ENCODE data around the gene RAB20. TPM values are rescaled to one million over a fixed set of nuclear protein-coding genes. Genes with fewer than 3 reads are reported as not detected.

Gene RAB20
- total and polyA plus RNA-seq, 2 of the 8 experiments (the other 6 are each of a cell fraction or from before 2014, with no cell fraction given) = 14.8 to 27.9 TPM

DNA sequence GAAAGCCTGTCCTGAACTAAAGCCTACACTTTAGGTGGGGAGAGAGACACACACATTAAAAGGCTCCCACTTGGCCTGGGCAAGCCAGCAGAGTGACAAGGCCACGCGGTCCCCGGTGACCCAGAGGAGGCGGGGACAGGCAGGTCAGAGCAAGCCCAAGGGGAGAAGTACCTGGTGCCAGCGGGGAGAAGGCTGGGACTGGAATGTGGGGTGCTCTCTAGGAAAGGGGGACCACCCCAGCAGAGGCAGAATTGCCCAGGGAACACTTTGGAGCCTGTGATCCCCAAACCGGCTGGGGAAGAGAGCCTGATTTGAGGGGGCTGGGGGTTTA lies 82.3 kb downstream of the RAB20 start (continued):
- TF ChIP-seq, protein P1, sequence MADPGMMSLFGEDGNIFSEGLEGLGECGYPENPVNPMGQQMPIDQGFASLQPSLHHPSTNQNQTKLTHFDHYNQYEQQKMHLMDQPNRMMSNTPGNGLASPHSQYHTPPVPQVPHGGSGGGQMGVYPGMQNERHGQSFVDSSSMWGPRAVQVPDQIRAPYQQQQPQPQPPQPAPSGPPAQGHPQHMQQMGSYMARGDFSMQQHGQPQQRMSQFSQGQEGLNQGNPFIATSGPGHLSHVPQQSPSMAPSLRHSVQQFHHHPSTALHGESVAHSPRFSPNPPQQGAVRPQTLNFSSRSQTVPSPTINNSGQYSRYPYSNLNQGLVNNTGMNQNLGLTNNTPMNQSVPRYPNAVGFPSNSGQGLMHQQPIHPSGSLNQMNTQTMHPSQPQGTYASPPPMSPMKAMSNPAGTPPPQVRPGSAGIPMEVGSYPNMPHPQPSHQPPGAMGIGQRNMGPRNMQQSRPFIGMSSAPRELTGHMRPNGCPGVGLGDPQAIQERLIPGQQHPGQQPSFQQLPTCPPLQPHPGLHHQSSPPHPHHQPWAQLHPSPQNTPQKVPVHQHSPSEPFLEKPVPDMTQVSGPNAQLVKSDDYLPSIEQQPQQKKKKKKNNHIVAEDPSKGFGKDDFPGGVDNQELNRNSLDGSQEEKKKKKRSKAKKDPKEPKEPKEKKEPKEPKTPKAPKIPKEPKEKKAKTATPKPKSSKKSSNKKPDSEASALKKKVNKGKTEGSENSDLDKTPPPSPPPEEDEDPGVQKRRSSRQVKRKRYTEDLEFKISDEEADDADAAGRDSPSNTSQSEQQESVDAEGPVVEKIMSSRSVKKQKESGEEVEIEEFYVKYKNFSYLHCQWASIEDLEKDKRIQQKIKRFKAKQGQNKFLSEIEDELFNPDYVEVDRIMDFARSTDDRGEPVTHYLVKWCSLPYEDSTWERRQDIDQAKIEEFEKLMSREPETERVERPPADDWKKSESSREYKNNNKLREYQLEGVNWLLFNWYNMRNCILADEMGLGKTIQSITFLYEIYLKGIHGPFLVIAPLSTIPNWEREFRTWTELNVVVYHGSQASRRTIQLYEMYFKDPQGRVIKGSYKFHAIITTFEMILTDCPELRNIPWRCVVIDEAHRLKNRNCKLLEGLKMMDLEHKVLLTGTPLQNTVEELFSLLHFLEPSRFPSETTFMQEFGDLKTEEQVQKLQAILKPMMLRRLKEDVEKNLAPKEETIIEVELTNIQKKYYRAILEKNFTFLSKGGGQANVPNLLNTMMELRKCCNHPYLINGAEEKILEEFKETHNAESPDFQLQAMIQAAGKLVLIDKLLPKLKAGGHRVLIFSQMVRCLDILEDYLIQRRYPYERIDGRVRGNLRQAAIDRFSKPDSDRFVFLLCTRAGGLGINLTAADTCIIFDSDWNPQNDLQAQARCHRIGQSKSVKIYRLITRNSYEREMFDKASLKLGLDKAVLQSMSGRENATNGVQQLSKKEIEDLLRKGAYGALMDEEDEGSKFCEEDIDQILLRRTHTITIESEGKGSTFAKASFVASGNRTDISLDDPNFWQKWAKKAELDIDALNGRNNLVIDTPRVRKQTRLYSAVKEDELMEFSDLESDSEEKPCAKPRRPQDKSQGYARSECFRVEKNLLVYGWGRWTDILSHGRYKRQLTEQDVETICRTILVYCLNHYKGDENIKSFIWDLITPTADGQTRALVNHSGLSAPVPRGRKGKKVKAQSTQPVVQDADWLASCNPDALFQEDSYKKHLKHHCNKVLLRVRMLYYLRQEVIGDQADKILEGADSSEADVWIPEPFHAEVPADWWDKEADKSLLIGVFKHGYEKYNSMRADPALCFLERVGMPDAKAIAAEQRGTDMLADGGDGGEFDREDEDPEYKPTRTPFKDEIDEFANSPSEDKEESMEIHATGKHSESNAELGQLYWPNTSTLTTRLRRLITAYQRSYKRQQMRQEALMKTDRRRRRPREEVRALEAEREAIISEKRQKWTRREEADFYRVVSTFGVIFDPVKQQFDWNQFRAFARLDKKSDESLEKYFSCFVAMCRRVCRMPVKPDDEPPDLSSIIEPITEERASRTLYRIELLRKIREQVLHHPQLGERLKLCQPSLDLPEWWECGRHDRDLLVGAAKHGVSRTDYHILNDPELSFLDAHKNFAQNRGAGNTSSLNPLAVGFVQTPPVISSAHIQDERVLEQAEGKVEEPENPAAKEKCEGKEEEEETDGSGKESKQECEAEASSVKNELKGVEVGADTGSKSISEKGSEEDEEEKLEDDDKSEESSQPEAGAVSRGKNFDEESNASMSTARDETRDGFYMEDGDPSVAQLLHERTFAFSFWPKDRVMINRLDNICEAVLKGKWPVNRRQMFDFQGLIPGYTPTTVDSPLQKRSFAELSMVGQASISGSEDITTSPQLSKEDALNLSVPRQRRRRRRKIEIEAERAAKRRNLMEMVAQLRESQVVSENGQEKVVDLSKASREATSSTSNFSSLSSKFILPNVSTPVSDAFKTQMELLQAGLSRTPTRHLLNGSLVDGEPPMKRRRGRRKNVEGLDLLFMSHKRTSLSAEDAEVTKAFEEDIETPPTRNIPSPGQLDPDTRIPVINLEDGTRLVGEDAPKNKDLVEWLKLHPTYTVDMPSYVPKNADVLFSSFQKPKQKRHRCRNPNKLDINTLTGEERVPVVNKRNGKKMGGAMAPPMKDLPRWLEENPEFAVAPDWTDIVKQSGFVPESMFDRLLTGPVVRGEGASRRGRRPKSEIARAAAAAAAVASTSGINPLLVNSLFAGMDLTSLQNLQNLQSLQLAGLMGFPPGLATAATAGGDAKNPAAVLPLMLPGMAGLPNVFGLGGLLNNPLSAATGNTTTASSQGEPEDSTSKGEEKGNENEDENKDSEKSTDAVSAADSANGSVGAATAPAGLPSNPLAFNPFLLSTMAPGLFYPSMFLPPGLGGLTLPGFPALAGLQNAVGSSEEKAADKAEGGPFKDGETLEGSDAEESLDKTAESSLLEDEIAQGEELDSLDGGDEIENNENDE (IDR thresholded peaks at IDR 0.05; ENCODE audit: insufficient replicate concordance, low read length) = no peak
- TF ChIP-seq KDM5A (IDR thresholded peaks at IDR 0.05; ENCODE audit: low read length) (no peak), ASH2L (IDR thresholded peaks at IDR 0.05; ENCODE audit: low read length) (no peak), TAF1 (IDR thresholded peaks at IDR 0.05; ENCODE audit: low read depth, low read length) (no peak), FOSL1 (IDR thresholded peaks at IDR 0.05; ENCODE audit: insufficient read depth, low read depth, low read length) (no peak), BRCA1 (IDR thresholded peaks at IDR 0.05; ENCODE audit: low read depth, low read length) (no peak), SP1 (IDR thresholded peaks at IDR 0.05; ENCODE audit: low read depth, low read length) (no peak), POLR2AphosphoS5 (IDR thresholded peaks at IDR 0.05; ENCODE audit: low read depth, low read length) (no peak), RNF2 (IDR thresholded peaks at IDR 0.05; ENCODE audit: borderline replicate concordance, low read depth, low read length, missing control alignments, poor library complexity, severe bottlenecking) (no peak), GTF2F1 (IDR thresholded peaks at IDR 0.05; ENCODE audit: borderline replicate concordance, low read depth, low read length) (no peak)
- TF ChIP-seq, protein P2, sequence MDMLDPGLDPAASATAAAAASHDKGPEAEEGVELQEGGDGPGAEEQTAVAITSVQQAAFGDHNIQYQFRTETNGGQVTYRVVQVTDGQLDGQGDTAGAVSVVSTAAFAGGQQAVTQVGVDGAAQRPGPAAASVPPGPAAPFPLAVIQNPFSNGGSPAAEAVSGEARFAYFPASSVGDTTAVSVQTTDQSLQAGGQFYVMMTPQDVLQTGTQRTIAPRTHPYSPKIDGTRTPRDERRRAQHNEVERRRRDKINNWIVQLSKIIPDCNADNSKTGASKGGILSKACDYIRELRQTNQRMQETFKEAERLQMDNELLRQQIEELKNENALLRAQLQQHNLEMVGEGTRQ (IDR thresholded peaks at IDR 0.05; ENCODE audit: low read length) = no peak
